Vagina (tissue), 2 donors: ENCODE results near the gene RAPGEF4.

Experiments used
- CTCF ChIP-seq, 3 experiments: fragments of 450-650 bp in 2 of 3; fragments of 200-600 bp in 1 of 3; sonication (generic) in 1 of 3; IDR thresholded peaks; one replicate each; pipeline ENCODE4 v1.5.1; 2017 to 2019; ENCODE audit warnings: antibody characterized with exemption in 3 of 3, mild to moderate bottlenecking in 2 of 3, moderate library complexity in 2 of 3
- POLR2A ChIP-seq, 2 donors: fragments of 450-650 bp; IDR thresholded peaks; one replicate each; pipeline ENCODE4 v1.6.1; 2017; ENCODE audit warnings: antibody characterized with exemption in 2 of 2, mild to moderate bottlenecking in 2 of 2, moderate library complexity in 2 of 2
- POLR2AphosphoS5 ChIP-seq, 2 donors: sonication (generic); formaldehyde crosslinking; IDR thresholded peaks; one replicate each; pipeline ENCODE4 v1.9.0; 2017; ENCODE audit warnings: antibody characterized with exemption in 2 of 2, mild to moderate bottlenecking in 2 of 2, low read depth in 1 of 2; ENCODE audit not compliant: insufficient read depth in 1 of 2

- TF ChIP-seq CTCF (IDR thresholded peaks at IDR 0.05) (no peak), POLR2AphosphoS5 (IDR thresholded peaks at IDR 0.05; ENCODE audit: insufficient read depth in 1 of 2, low read depth in 1 of 2) (no peak), POLR2A (IDR thresholded peaks at IDR 0.05) (no peak)
Measured at GRCh38 chr2:172945510-172945850, 209.8 kb downstream of the RAPGEF4 start.
